HG02943 (cell line): ENCODE data around the gene PAM.
"Not testable (repeated sequence)": the region's sequence is repeated elsewhere in the genome, so short reads cannot be mapped to it uniquely, and the experiment has no call there.

ENCODE experiments used
- ATAC-seq: cut with Tn5 transposase; IDR thresholded peaks from one replicate; pipeline ENCODE4 v1.9.1; 2021; ENCODE audit warnings: mild to moderate bottlenecking, low read depth, moderate library complexity; ENCODE audit not compliant: unreplicated experiment

The PAM gene

GRCh38 chr5:102750151-102750834, 4.8 kb upstream of the PAM start:
- ATAC-seq, result no peak

GRCh38 chr5:102751903-102752376, 3.2 kb upstream of the PAM start:
- not testable (repeated sequence) for ATAC-seq

GRCh38 chr5:102753889-102754766, 977 bp upstream of the PAM start:
- peak; percentile 3 for ATAC-seq

GRCh38 chr5:102755686-102756371, 724 bp downstream of the PAM start:
- peak; percentile 64 for ATAC-seq

- no peak for ATAC-seq
These were observed 3.5 kb downstream of the PAM start for GRCh38 chr5:102758576-102758975.

- ATAC-seq, result no peak
These were observed 4.2 kb downstream of the PAM start for GRCh38 chr5:102759289-102759688.

- ATAC-seq, result no peak
These were observed 4.6 kb downstream of the PAM start for GRCh38 chr5:102759700-102760099.

- ATAC-seq, result no peak
These were observed 5.7 kb downstream of the PAM start for GRCh38 chr5:102760815-102761214.

- ATAC-seq, result peak; percentile 67
These were observed 7.0 kb downstream of the PAM start for GRCh38 chr5:102762095-102762534.

- ATAC-seq, result no peak
These were observed 7.6 kb downstream of the PAM start for GRCh38 chr5:102762562-102763227.

- ATAC-seq, result no peak
These were observed 8.6 kb downstream of the PAM start for GRCh38 chr5:102763734-102764133.

- ATAC-seq, result no peak
These were observed 9.4 kb downstream of the PAM start for GRCh38 chr5:102764381-102765004.

GRCh38 chr5:102765350-102765749, 10.2 kb downstream of the PAM start:
- no peak for ATAC-seq

- ATAC-seq, result no peak
These were observed 11.4 kb downstream of the PAM start for GRCh38 chr5:102766295-102767090.

GRCh38 chr5:102767862-102768261, 12.8 kb downstream of the PAM start:
- no peak for ATAC-seq

- ATAC-seq, result no peak
These were observed 15.7 kb downstream of the PAM start for GRCh38 chr5:102770803-102771202.

- no peak for ATAC-seq
These were observed 16.3 kb downstream of the PAM start for GRCh38 chr5:102771435-102771834.

GRCh38 chr5:102772273-102772672, 17.2 kb downstream of the PAM start:
- no peak for ATAC-seq

GRCh38 chr5:102773133-102773532, 18.0 kb downstream of the PAM start:
- ATAC-seq, result no peak
